ENCODE measurements around the gene TCHP. TPM values are rescaled to one million over a fixed set of nuclear protein-coding genes. Genes with fewer than 3 reads are reported as not detected.
A peak's percentile ranks its signal among the peaks of the same experiment; 100 is the strongest.
"Not testable (repeated sequence)": the region's sequence is repeated elsewhere in the genome, so short reads cannot be mapped to it uniquely, and the experiment has no call there.

Gene TCHP
- 12.7 and 13.8 TPM in 2 replicates for total RNA-seq (2014; rRNA removed; shearing (Covaris generic))

GRCh38 chr12:109899783-109900751 is at the start of gene TCHP:
Gene TCHP (plus strand): TSS chr12:109900274. CDS start chr12:109903027, 2,753 bp downstream.
- DNase-seq (ENCODE audit: low read depth): peak; percentile 86

GRCh38 chr12:109850518-109850917 is 49.6 kb upstream of the TCHP start:
- DNase-seq (ENCODE audit: low read depth): not testable (repeated sequence)

GRCh38 chr12:109855377-109855776 is 44.7 kb upstream of the TCHP start:
- DNase-seq (ENCODE audit: low read depth): no peak

GRCh38 chr12:109857715-109858114 is 42.4 kb upstream of the TCHP start:
- DNase-seq (ENCODE audit: low read depth): no peak

- DNase-seq (ENCODE audit: low read depth): peak; percentile 14
Measured at GRCh38 chr12:109858764-109859163, 41.3 kb upstream of the TCHP start.

GRCh38 chr12:109860977-109861376 is 39.1 kb upstream of the TCHP start:
- no peak for DNase-seq (ENCODE audit: low read depth)

- peak; percentile 37 for DNase-seq (ENCODE audit: low read depth)
Measured at GRCh38 chr12:109861689-109862314, 38.3 kb upstream of the TCHP start.

GRCh38 chr12:109862491-109862890 is 37.6 kb upstream of the TCHP start:
- not testable (repeated sequence) for DNase-seq (ENCODE audit: low read depth)

- DNase-seq (ENCODE audit: low read depth): no peak
Measured at GRCh38 chr12:109863847-109864712, 36.0 kb upstream of the TCHP start.

- DNase-seq (ENCODE audit: low read depth): no peak
Measured at GRCh38 chr12:109864916-109865315, 35.2 kb upstream of the TCHP start.

- DNase-seq (ENCODE audit: low read depth): no peak
Measured at GRCh38 chr12:109868182-109869051, 31.7 kb upstream of the TCHP start.

- DNase-seq (ENCODE audit: low read depth): peak; percentile 34
Measured at GRCh38 chr12:109870648-109871047, 29.4 kb upstream of the TCHP start.

GRCh38 chr12:109871668-109872314 is 28.3 kb upstream of the TCHP start:
- no peak for DNase-seq (ENCODE audit: low read depth)

GRCh38 chr12:109873653-109874052 is 26.4 kb upstream of the TCHP start:
- no peak for DNase-seq (ENCODE audit: low read depth)

GRCh38 chr12:109875572-109876131 is 24.4 kb upstream of the TCHP start:
- DNase-seq (ENCODE audit: low read depth): peak; percentile 52

- no peak for DNase-seq (ENCODE audit: low read depth)
Measured at GRCh38 chr12:109876406-109876805, 23.7 kb upstream of the TCHP start.

GRCh38 chr12:109877504-109878246 is 22.4 kb upstream of the TCHP start:
- no peak for DNase-seq (ENCODE audit: low read depth)

- DNase-seq (ENCODE audit: low read depth): no peak
Measured at GRCh38 chr12:109878247-109878625, 21.8 kb upstream of the TCHP start.

GRCh38 chr12:109878749-109879148 is 21.3 kb upstream of the TCHP start:
- DNase-seq (ENCODE audit: low read depth): no peak
